ENCODE measurements around the gene LRRIQ1.
"Not testable (repeated sequence)": the region's sequence is repeated elsewhere in the genome, so short reads cannot be mapped to it uniquely, and the experiment has no call there.

Gene LRRIQ1

DNA sequence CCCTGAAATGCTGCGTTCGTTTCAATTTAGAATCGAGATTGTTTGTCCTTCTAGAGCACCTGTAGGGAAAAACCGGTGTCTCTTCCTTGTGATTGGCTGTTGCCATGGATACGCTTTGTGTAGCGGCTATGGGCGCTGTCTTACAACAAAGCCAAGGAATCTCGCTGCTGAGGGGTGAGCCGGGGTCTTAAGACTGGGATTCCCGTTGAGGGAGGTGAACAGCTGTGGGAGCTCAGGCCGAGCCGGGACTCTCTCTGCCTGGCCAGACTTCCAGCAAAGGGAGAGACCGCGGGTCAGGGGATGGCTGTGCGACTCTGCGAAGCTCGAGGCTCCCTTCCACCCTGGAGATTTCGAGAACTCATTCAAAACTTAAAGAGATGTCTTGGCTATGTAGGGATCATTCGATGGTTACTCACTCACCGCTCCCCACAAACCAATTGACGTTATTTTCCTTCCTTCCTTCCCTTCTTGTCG lies at the start of gene LRRIQ1, which contains the start of gene TSPAN19:
LRRIQ1 (plus strand) TSS at position 118 of the 474 bp plus-strand sequence. CDS start 1,826 bp downstream, outside the sequence.
TSPAN19 (minus strand) TSS at position 44 of the 474 bp plus-strand sequence. CDS start 6,331 bp downstream, outside the sequence.
- peak; percentile 12 for DNase-seq (ENCODE audit: low spot score)

DNA sequence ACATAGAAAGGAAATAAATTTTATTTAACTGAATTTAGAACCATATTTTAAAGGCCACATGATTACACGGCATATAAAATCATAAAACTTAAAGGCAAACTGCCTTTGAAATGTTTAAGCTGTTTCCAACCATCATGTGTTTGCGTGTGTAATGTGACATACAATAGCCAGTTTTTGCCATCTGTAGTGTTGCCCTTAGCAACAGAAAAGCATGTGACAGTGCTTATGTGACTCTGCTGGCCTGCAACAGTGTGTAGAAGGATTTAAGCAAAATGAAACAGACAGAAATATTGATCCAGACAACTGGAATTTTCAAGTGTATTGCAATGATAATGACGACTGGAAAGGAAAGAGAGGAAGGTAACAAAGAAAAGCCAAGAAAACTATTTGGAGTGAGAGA lies 49.6 kb upstream of the LRRIQ1 start:
- no peak for DNase-seq (ENCODE audit: low spot score)

DNA sequence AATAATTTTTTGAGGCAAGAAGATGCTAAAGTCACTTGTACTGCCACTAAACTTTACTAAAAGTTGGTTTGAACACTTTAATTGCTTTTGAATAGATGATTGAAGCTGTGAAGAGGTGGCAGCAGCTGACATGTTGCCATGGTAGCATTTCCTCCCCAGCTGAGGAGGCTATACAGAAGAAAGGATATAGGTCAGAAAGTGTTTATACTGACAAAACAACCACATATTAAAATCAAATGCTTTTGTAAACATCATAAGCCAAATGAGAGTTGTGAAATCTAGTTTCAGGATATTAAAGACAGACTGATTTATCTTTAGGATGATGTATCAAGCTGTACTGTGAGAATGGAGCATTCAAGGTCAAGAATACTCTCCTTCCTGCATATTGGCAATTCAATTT lies 41.7 kb upstream of the LRRIQ1 start:
- DNase-seq (ENCODE audit: low spot score): no peak

GRCh38 chr12:84995641-84996040 lies 40.5 kb upstream of the LRRIQ1 start:
- no peak for DNase-seq (ENCODE audit: low spot score)

DNA sequence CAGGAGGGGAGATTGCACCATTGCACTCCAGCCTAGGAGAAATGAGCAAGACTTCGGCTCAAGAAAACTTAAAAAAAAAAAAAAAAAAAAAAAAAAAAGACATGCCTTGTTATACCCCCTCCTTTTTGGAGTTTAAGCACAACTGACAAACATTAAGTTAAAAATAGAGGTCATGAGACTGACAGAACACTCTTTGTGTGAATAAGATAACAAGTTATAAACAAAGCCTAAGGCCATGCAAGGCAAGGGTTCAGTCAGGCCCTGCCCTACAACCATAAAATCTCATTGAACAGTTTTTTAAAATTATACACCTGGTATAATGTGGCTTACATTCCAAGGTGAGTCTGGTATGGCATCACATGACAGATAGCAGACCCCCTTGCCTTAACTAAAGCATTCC lies 39.4 kb upstream of the LRRIQ1 start:
- DNase-seq (ENCODE audit: low spot score): no peak

DNA sequence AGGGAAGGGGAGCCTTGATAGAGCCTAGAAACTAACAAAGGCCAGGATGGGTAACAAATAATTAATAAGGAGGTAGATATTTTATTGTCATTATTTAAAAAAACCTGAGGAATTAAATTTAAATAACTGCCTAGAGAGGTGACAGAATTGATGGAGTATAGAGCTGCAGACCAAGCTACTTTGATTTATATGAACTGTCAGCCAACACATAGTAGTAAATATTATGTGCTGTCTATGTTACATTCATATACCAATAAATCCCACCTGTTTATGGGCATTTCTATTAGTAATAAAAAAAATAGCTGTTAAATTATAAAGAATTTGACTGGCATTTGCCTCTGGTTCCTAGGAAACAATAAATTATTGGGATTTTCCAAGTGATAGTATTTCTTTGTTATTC lies 37.8 kb upstream of the LRRIQ1 start:
- no peak for DNase-seq (ENCODE audit: low spot score)

- no peak for DNase-seq (ENCODE audit: low spot score)
Measured at GRCh38 chr12:85000729-85001128, 35.4 kb upstream of the LRRIQ1 start.

- no peak for DNase-seq (ENCODE audit: low spot score)
Measured at GRCh38 chr12:85002778-85003296, 33.3 kb upstream of the LRRIQ1 start.

DNA sequence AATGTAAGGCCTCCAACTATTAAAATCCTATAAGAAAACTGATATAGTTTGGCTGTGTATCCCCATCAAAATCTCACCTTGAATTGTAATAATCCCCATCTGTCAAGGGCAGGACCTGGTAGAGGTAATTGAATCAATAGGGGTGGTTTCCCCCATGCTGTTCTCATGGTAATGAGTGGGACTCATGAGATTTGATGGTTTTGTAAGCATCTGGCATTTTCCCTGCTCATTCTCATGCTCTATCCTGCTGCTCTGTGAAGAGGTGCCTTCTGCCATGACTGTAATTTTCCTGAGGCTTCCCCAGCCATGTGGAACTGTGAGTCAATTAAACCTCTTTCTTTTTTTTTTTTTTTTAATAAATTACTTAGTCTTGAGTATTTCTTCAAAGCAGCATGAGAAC lies 31.9 kb upstream of the LRRIQ1 start:
- DNase-seq (ENCODE audit: low spot score): no peak

DNA sequence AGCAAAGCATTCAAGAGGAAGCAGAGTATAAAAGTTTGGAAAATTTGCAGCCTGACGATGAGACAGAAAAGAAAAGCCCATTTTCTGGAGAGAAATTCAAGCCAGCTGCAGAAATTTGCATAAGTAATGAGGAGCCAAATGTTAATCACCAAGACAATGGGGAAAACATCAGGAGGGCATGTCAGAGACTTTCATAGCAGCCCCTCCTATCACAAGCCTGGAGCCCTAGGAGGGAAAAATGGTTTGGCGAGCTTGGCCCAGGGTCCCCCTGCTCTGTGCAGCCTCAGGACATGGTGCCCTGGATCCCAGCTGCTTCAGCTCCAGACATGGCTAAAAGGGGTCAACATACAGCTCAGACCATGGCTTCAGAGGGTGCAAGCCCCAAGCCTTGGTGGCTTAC lies 31.1 kb upstream of the LRRIQ1 start:
- not testable (repeated sequence) for DNase-seq (ENCODE audit: low spot score)

DNA sequence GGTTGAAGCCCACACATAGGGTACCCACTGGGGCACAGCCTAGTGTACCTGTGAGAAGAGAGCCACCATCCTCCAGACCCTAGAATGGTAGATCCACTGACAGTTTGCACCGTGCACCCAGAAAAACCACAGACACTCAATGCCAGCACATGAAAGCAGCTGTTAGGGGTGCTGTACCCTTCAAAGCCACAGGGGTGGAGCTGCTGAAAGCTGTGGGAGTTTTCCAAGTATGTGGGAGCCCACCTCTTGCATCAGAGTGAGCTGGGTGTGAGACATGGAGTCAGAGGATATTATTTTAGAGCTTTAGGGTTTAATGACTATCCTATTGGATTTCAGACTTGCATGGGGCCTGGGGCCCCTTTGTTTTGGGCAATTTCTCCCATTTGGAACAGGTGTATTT lies 30.5 kb upstream of the LRRIQ1 start:
- DNase-seq (ENCODE audit: low spot score): no peak

GRCh38 chr12:85006206-85006605 lies 29.9 kb upstream of the LRRIQ1 start:
- no peak for DNase-seq (ENCODE audit: low spot score)

GRCh38 chr12:85007836-85008235 lies 28.3 kb upstream of the LRRIQ1 start:
- DNase-seq (ENCODE audit: low spot score): no peak

DNA sequence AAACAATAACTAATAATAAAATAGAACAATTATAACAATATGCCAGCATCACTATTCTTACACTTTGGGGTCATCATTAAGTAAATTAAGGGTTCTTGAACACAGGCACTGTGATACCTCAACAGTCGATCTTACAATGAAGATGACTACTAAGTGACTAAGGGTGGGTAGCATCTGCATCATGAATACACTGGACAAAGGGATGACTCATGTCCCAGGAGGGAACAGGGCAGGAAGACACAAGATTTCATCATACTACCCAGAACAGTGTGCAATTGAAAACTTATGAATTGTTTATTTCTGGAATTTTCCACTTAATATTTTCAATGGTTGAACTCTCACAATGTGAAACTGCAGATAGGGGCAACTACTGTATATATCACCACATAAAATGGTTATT lies 19.7 kb upstream of the LRRIQ1 start:
- no peak for DNase-seq (ENCODE audit: low spot score)

GRCh38 chr12:85017133-85017532 lies 19.0 kb upstream of the LRRIQ1 start:
- DNase-seq (ENCODE audit: low spot score): no peak

- no peak for DNase-seq (ENCODE audit: low spot score)
Measured at GRCh38 chr12:85017618-85018017, 18.5 kb upstream of the LRRIQ1 start.

- no peak for DNase-seq (ENCODE audit: low spot score)
Measured at GRCh38 chr12:85018098-85018497, 18.1 kb upstream of the LRRIQ1 start.

GRCh38 chr12:85029456-85029855 lies 6.7 kb upstream of the LRRIQ1 start:
- peak; percentile 2 for DNase-seq (ENCODE audit: low spot score)

DNA sequence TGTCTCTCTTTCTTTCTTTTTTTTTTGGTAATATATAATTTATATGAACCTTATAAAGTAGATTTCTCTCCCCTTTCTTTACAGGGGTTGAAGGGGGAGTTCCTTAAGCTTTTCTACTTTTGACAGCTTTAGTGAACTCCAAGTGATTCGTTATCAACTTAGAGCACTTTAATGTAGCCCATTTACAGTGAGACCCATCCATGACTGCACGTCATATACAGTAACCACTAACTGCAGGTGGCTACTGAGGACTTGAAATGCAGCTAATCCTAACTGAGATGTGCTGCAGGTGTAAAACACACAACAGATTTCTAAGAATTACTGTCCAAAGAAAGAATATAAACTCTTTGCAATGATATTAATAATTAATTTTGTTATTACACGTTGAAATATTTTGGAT lies 582 bp downstream of the LRRIQ1 start:
- DNase-seq (ENCODE audit: low spot score): no peak

GRCh38 chr12:85041395-85041794 lies 5.2 kb downstream of the LRRIQ1 start:
- DNase-seq (ENCODE audit: low spot score): no peak

GRCh38 chr12:85043829-85044228 lies 7.7 kb downstream of the LRRIQ1 start:
- no peak for DNase-seq (ENCODE audit: low spot score)

DNA sequence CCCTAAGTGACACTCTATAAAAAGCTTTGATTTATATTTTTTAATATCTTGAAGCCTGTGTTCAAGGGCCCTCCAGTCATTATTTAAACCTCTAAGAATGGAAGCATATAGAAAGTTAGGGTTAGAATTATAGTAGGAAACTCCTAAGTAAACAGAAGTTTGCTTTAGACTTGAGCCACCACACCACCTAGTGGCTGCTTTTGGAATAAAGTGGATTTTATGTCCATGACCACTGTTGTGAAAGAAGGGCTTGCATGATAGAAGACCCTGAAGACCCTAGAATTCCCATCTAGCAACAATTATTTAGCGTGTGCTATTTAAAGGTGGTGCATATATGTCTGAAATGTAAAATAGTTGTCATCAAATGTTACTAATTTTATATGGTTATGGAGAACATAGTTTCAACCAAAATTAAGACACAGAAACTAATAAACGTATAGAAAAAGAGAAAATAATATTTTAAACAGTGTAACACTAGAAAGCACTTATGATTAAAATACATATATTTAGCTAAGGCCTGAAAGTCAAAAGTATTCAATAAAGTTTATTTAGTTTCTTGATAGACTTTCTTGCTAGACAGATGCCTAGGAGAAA lies 21.3 kb downstream of the LRRIQ1 start:
- DNase-seq (ENCODE audit: low spot score): peak; percentile 32

- no peak for DNase-seq (ENCODE audit: low spot score)
Measured at GRCh38 chr12:85058339-85058738, 22.2 kb downstream of the LRRIQ1 start.

DNA sequence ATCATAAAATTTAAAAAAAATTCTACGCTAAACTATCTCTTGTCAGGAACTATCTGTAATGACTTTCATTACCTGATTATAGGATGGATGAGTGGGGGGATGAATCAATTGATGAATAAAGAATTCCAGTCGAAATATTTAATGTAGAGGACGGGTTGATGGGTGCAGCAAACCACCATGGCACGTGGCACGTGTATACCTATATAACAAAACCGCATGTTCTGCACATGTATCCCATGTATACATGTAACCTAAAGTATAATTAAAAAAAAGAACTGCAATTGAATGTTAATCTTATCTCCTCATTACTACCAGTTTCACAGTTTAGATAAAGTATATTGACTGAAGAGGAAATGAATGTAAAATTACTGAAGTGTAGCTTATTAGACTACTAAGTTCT lies 23.4 kb downstream of the LRRIQ1 start:
- no peak for DNase-seq (ENCODE audit: low spot score)

Data from CD4-positive, alpha-beta T cell treated with Interleukin-2 at 100 ng/mL for 4 hours (primary cell).